Measurements from ENCODE around the gene GDF9.

- TF ChIP-seq CTCF (IDR thresholded peaks at IDR 0.05 in 2 of 3, conservative IDR thresholded peaks at IDR 0.05 in 1 of 3; ENCODE audit: borderline replicate concordance in 1 of 3, insufficient read depth in 1 of 3, low read depth in 2 of 3, low read length in 2 of 3), result peak in 1 of 3 experiments; percentile 21; a peak in 1 of 6 replicates
- no peak for TF ChIP-seq REST (IDR thresholded peaks at IDR 0.05; ENCODE audit: low read depth)
- peak; percentile 87 for TF ChIP-seq POLR2A (IDR thresholded peaks at IDR 0.05; ENCODE audit: borderline replicate concordance, extremely low read depth, insufficient read depth, insufficient read length)
- peak; percentile 89 for TF ChIP-seq MAX (IDR thresholded peaks at IDR 0.05)
- no peak for TF ChIP-seq EZH2phosphoT487 (IDR thresholded peaks at IDR 0.05; ENCODE audit: borderline replicate concordance)
- TF ChIP-seq YY1 (IDR thresholded peaks at IDR 0.05; ENCODE audit: extremely low read depth, insufficient replicate concordance, low read depth, low read length), result no peak
- TF ChIP-seq CEBPB (IDR thresholded peaks at IDR 0.05; ENCODE audit: low read depth), result no peak
- TF ChIP-seq POLR2AphosphoS5 (IDR thresholded peaks at IDR 0.05; ENCODE audit: low read depth, low read length), result peak; percentile 95
- TF ChIP-seq EGR1 (IDR thresholded peaks at IDR 0.05; ENCODE audit: low read depth), result 0 out of 2 replicates have a peak, but pooled peaks have one; percentile 33
- peak; percentile 82 for TF ChIP-seq JUND (IDR thresholded peaks at IDR 0.05)
- peak; percentile 77 for TF ChIP-seq SIN3A (IDR thresholded peaks at IDR 0.05; ENCODE audit: low read depth)
- TF ChIP-seq RAD21 (IDR thresholded peaks at IDR 0.05; ENCODE audit: low read depth), result peak; percentile 71
- no peak for TF ChIP-seq ZBTB33 (IDR thresholded peaks at IDR 0.05; ENCODE audit: extremely low read depth, insufficient replicate concordance, low read length)
- TF ChIP-seq ELF1 (IDR thresholded peaks at IDR 0.05; ENCODE audit: borderline replicate concordance, low read depth), result no peak
Measured at GRCh38 chr5:132866342-132867045, at the start of gene GDF9, which contains the start of gene UQCRQ.

Measured in HCT116 (cell line).